Heart right ventricle (tissue), 16 donors: ENCODE data around the gene SEPTIN3. TPM values are rescaled to one million over a fixed set of nuclear protein-coding genes. Genes with fewer than 3 reads are reported as not detected.

Source experiments
- ATAC-seq, 8 donors: fragments of 200-7000 bp; cut with Tn5 transposase; one replicate each; pipeline ENCODE4 v1.9.1; 2020; ENCODE audit warnings: mild to moderate bottlenecking in 8 of 8, moderate library complexity in 8 of 8, moderate number of reproducible peaks in 1 of 8
- DNase-seq, 2 donors: peaks; one replicate each; pipeline ENCODE4 v3.0.0-alpha.2; 2020
- H3K27ac ChIP-seq, 10 donors: fragments of 200-600 bp; sonication (generic) in 2 of 10; one replicate each; pipeline versions ENCODE4 v1.5.0 to v1.8.0; 2020 to 2022; ENCODE audit warnings: mild to moderate bottlenecking in 3 of 10
- H3K27me3 ChIP-seq, 7 donors: fragments of 200-600 bp; one replicate each; pipeline ENCODE4 v1.8.0; 2021 to 2022; ENCODE audit warnings: mild to moderate bottlenecking in 2 of 7
- H3K36me3 ChIP-seq, 9 donors: fragments of 200-600 bp; sonication (generic) in 1 of 9; one replicate each; pipeline versions ENCODE4 v1.5.0 to v1.8.0; 2020 to 2022; ENCODE audit warnings: mild to moderate bottlenecking in 2 of 9
- H3K4me1 ChIP-seq, 9 donors: fragments of 200-600 bp; sonication (generic) in 1 of 9; one replicate each; pipeline versions ENCODE4 v1.5.0 to v1.8.0; 2020 to 2022; ENCODE audit warnings: mild to moderate bottlenecking in 4 of 9
- H3K4me3 ChIP-seq, 10 donors: fragments of 200-600 bp; sonication (generic) in 2 of 10; one replicate each; pipeline versions ENCODE4 v1.5.0 to v1.8.0; 2020 to 2022; ENCODE audit warnings: mild to moderate bottlenecking in 7 of 10, moderate library complexity in 2 of 10
- H3K9me3 ChIP-seq, 11 donors: fragments of 200-600 bp in 10 of 11; sonication (generic) in 2 of 11; one replicate each; pipeline versions ENCODE4 v1.5.0 to v1.8.0; 2013 to 2022; ENCODE audit warnings: mild to moderate bottlenecking in 2 of 11, control low read depth in 1 of 11, moderate library complexity in 1 of 11
- WGBS, 2 donors: extraction: QIAGEN DNeasy Blood & Tissue Kit; methylation state at CpG; one replicate each; pipeline ENCODE4 v1.1.7; 2013; ENCODE audit warnings: inconsistent platforms in 1 of 2; 5-methylcytosine and 5-hydroxymethylcytosine counted together
- intact Hi-C, 10 donors: fragments of 100-400 bp; cut with DNase I; formaldehyde crosslinking; loops; one replicate each; pipeline versions ENCODE4 v1.11.1 to v1.14.2; 2022
- polyA plus RNA-seq, 2 donors: library from polyadenylated mRNA; stranded (reverse); fragments of 200-250 nt; gene quantifications; one replicate each; pipeline ENCODE4 v1.2.3, GENCODE V29; 2013
- total RNA-seq, 10 donors: library from RNA; stranded (reverse); fragmentation: NEBNext Ultra II Directional in 3 of 10; extraction: Animal tissue kit (Norgen Biotek cat#: 25700) in 3 of 10; gene quantifications; one replicate each; pipeline versions ENCODE4 v1.2.1 to v1.2.4, GENCODE V29; 2021 to 2023
- TF ChIP-seq, protein P1 (sequence below), 9 donors: fragments of 200-600 bp; sonication (generic) in 2 of 9; IDR thresholded peaks; one replicate each; pipeline versions ENCODE4 v1.5.0 to v1.8.0; 2021 to 2022; ENCODE audit warnings: antibody characterized with exemption in 9 of 9, mild to moderate bottlenecking in 5 of 9, moderate library complexity in 1 of 9
- donor health status: Arrhythmogenic right ventricular cardiomyopathy.
- donor health status: ischemic (EF 13 %, LVEDD 7.1; RV severe dilation, severe dysfunction).
- donor health status: healthy with polysubstance abuse.
- donor health status: DM: no; HTN: yes; CAD: no.
- donor health status: DM: no; HTN: no; CAD: no.
- donor health status: ischemic (EF 25% LVEDD 6.9; RV normal size, moderate dysfunction).
- donor health status: ischemic (EF 25% LVEDD 5.7; RV mildly dilated, moderate dysfunction).
- donor health status: healthy.
- donor health status: DM: yes; HTN: yes; CAD: no.
- donor health status: Ischemic cardiomyopathy.
- donor health status: ischemic (EF 35%, LVEDD 5.7; RV mildly dilated, moderate dysfunction).
- donor health status: nonischemic (EF 11% LVEDD 7.7; RV severe dilation, severe dysfunction).
- donor health status: DM: yes; HTN: yes; CAD: no.
- donor health status: PGD.
- donor health status: ischemic (EF 29% LVEDD 5.4; RV normal size, mild dysfunction).
- donor health status: nonischemic (EF 23%, LVEDD 6.1; RV moderate dilation, normal function).

SEPTIN3 gene
- total and polyA plus RNA-seq, 12 donors = 0.03 to 0.44 (median 0.10) TPM; not detected in 6

DNA sequence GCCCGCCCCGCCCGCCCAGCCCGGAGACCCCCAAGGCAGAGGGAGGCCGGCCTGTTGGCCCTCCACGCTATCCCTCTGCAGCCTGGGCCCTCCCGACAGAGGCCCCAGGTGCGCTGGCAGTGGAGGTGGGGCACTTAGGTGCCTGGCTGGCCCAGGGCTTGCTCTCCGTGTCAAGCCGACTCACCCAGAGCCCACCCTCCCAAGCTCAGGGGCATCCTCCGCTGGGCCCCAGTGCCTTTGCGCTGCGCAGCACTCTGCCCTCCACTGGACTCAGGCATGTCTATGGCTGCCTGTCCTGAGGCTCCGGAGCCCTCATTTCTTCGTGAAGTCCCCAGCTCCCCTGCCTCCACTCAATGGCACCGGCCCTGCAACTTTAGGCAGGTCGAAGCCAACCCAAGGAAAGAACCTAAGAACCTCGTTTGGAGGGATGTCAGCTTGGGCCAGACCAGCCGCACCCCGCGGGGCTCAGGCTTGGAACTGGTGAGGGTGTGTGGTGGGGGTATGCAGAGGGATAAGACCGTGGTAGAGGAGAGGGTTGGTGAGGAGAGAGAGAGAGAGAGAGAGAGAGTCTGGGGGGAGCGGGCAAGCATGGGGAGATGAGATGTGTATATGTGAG lies 11.2 kb upstream of the SEPTIN3 start:
- WGBS, 2 donors = 49 to 51% methylated on average over 23 of the region's 23 CpGs
- intact Hi-C loops = loop anchor here in 1 of 10 donors (5.0 kb wide), 1 partner anchor 261 kb away; the partner anchor contains the start of gene MEI1
- TF ChIP-seq, protein P1, sequence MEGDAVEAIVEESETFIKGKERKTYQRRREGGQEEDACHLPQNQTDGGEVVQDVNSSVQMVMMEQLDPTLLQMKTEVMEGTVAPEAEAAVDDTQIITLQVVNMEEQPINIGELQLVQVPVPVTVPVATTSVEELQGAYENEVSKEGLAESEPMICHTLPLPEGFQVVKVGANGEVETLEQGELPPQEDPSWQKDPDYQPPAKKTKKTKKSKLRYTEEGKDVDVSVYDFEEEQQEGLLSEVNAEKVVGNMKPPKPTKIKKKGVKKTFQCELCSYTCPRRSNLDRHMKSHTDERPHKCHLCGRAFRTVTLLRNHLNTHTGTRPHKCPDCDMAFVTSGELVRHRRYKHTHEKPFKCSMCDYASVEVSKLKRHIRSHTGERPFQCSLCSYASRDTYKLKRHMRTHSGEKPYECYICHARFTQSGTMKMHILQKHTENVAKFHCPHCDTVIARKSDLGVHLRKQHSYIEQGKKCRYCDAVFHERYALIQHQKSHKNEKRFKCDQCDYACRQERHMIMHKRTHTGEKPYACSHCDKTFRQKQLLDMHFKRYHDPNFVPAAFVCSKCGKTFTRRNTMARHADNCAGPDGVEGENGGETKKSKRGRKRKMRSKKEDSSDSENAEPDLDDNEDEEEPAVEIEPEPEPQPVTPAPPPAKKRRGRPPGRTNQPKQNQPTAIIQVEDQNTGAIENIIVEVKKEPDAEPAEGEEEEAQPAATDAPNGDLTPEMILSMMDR (IDR thresholded peaks at IDR 0.05) = peak in 5 of 9 donors; percentile 2 to 43 (median 5)
- ATAC-seq = peak in 7 of 8 donors; percentile 3 to 48 (median 14)
- H3K36me3 ChIP-seq = no peaks in the 10 kb centered on the region
- peaks cover 0 to 15% (median 8%) of the 10 kb centered on the region in 9 donors for H3K4me1 ChIP-seq
- H3K27ac ChIP-seq = no peak overlapping the region
- H3K27me3 ChIP-seq = peaks cover 0 to 18% (median 8%) of the 10 kb centered on the region in 7 donors
- no peak for DNase-seq
- H3K4me3 ChIP-seq = peak overlapping the region in 6 of 10 donors; percentile 17 to 32 (median 28)
- no peaks in the 10 kb centered on the region for H3K9me3 ChIP-seq

DNA sequence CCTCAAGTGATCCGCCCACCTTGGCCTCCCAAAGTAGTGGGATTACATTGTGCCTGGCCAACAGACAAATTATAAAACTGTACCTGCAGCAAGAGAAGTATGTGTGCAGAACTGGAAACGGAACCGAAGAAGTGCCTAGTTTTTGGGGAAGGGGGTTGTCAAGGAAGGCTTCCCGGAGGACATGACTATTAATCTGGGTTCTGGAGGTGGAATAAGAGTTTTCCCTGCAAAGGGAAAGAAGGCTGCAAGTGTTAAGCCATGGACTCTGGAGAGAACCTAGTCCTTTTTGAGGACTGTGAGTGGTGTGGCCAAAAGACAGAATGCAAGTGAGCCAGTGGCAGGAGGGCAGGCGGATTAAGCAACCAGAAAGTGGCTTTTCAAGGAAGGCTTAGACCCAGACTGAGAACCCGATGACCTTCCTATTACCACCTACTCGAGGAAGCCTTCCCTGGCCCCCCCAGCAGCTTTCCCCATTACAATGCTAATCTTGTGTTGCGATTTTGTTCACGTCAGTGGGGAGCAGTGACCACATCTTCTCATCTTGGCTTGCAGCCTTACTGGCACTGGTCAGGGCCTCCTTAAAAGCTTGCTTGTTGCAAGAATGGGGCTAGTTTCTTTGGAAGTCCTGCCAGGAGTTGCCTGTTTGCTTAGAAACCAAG lies 5.7 kb upstream of the SEPTIN3 start:
- intact Hi-C loops = loop anchor here in 6 of 10 donors (10.0 kb wide), 4 partner anchors 151 to 511 kb away; partner anchors contain the start of gene NFAM1 (in 3 of the 6)

DNA sequence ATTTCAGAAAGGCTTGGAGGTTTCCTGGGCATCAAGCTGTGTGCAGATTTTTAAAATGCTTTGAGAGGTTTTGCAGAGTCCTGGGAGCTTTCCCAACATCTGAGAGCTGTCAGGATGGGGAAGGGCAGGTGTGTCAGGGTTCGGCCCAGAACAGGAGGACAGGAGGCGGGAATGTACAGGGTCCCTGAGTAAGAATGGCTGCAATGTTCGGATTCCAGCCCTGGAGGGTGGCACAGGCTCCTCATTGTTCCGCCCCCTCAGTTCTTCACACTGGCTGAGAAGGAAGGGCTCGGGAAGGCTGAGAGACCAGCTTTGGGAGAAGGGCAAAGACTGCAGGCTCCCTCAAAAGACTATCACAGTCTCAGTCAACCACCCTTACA lies 5.1 kb upstream of the SEPTIN3 start:
- ATAC-seq = no peak
- intact Hi-C loops = loop anchor here in 6 of 10 donors (10.0 kb wide), 4 partner anchors 151 to 511 kb away; partner anchors contain the start of gene NFAM1 (in 3 of the 6)
- Histone ChIP-seq H3K4me3 (no peak overlapping the region), H3K27me3 (peaks cover 0 to 6% (median 0%) of the 10 kb centered on the region in 7 donors), H3K9me3 (no peaks in the 10 kb centered on the region), H3K27ac (no peak overlapping the region), H3K36me3 (no peaks in the 10 kb centered on the region), H3K4me1 (peaks cover 0 to 7% (median 0%) of the 10 kb centered on the region in 9 donors)
- no peak for DNase-seq
- WGBS, 2 donors = 69 to 74% methylated on average over 5 of the region's 5 CpGs
- TF ChIP-seq, protein P1 (IDR thresholded peaks at IDR 0.05) = no peak

More for the DNA sequence above, 5.7 kb upstream of the SEPTIN3 start:
- Histone ChIP-seq H3K4me1 (peaks cover 0 to 7% (median 0%) of the 10 kb centered on the region in 9 donors), H3K36me3 (no peaks in the 10 kb centered on the region), H3K27me3 (peaks cover 0 to under 1% (median 0%) of the 10 kb centered on the region in 7 donors), H3K9me3 (no peaks in the 10 kb centered on the region), H3K27ac (no peak overlapping the region), H3K4me3 (no peak overlapping the region)
- 72 to 74% methylated on average over 9 of the region's 9 CpGs for WGBS, 2 donors
- no peak for DNase-seq
- TF ChIP-seq, protein P1 (IDR thresholded peaks at IDR 0.05) = no peak
- no peak for ATAC-seq

DNA sequence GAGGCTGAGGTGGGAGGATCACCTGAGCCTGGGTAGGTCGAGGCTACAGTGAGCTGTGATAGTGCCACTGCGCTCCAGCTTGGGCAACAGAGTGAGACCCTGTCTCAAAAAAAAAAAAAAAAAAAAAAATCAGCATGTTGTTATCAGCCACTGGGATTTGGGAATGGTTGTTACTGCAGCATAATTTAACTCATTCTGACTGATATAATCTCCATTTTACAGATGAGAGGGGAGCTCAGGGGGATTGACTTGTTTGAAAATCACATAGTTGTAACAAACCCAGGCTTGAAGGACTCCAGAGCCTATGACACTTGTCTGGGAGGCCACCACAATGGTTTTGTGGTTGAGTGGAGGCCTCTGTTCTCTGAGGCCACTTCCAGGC lies 3.0 kb upstream of the SEPTIN3 start:
- H3K36me3 ChIP-seq = no peaks in the 10 kb centered on the region
- ATAC-seq (no peak), DNase-seq (no peak)
- H3K27me3 ChIP-seq = peaks cover 0 to 16% (median 4%) of the 10 kb centered on the region in 7 donors
- no peak overlapping the region for H3K4me3 ChIP-seq
- TF ChIP-seq, protein P1 (IDR thresholded peaks at IDR 0.05) = peak in 1 of 9 donors; percentile 12
- no peak overlapping the region for H3K27ac ChIP-seq
- H3K9me3 ChIP-seq = no peaks in the 10 kb centered on the region
- WGBS, 2 donors = 98% methylated on average over 2 of the region's 2 CpGs
- no peaks in the 10 kb centered on the region for H3K4me1 ChIP-seq
- intact Hi-C loops = loop anchor here in 9 of 10 donors (5.0 to 10.0 kb wide), 8 partner anchors 146 to 509 kb away; partner anchors contain the start of gene NFAM1 (in 3 of the 9)
